GM12878 (cell line): ENCODE measurements around the gene ZFPM1. TPM values are rescaled to one million over a fixed set of nuclear protein-coding genes. Genes with fewer than 3 reads are reported as not detected.

ENCODE experiments used
- BCL3 ChIP-seq: IDR thresholded peaks from 2 replicates; pipeline ENCODE4 v1.6.1; 2011; ENCODE audit warnings: borderline replicate concordance, low read depth, mild to moderate bottlenecking, moderate library complexity, low read length; ENCODE audit not compliant: insufficient read depth, poor library complexity, severe bottlenecking
- CBX3 ChIP-seq: fragments of 200-600 bp; sonication (generic); IDR thresholded peaks from 2 replicates; pipeline ENCODE4 v1.6.1; 2016; ENCODE audit warnings: low read depth, borderline replicate concordance
- DPF2 ChIP-seq: fragments of 450-650 bp; IDR thresholded peaks from 2 replicates; pipeline ENCODE4 v1.6.1; 2017; ENCODE audit warnings: mild to moderate bottlenecking
- EED ChIP-seq: sonication (generic); IDR thresholded peaks from 2 replicates; pipeline ENCODE4 v1.6.1; 2016; ENCODE audit warnings: antibody characterized with exemption, low read depth
- ETV6 ChIP-seq, 2 experiments: fragments of 450-650 bp in 1 of 2; IDR thresholded peaks in 1 of 2; conservative IDR thresholded peaks in 1 of 2; 2 replicates each; pipeline ENCODE4 v1.6.1; 2014; ENCODE audit warnings: antibody characterized with exemption in 1 of 2, borderline replicate concordance in 1 of 2, low read depth in 1 of 2, mild to moderate bottlenecking in 1 of 2, moderate library complexity in 1 of 2
- FOXK2 ChIP-seq: fragments of 450-650 bp; IDR thresholded peaks from 2 replicates; pipeline ENCODE4 v1.6.1; 2017; ENCODE audit warnings: mild to moderate bottlenecking, moderate library complexity
- KAT2A ChIP-seq: conservative IDR thresholded peaks from 2 replicates; pipeline ENCODE4 v1.6.1; 2011; ENCODE audit warnings: low read depth, low read length; ENCODE audit not compliant: control insufficient read depth
- NRF1 ChIP-seq: conservative IDR thresholded peaks from 2 replicates; pipeline ENCODE4 v1.6.1; 2011; ENCODE audit warnings: mild to moderate bottlenecking, low read depth, low read length, improper control_type of control experiment
- PKNOX1 ChIP-seq: fragments of 450-650 bp; IDR thresholded peaks from 2 replicates; pipeline ENCODE4 v1.6.1; 2016; ENCODE audit warnings: mild to moderate bottlenecking
- SUPT20H ChIP-seq: IDR thresholded peaks from 2 replicates; pipeline ENCODE4 v1.6.1; 2011; ENCODE audit warnings: low read depth, mild to moderate bottlenecking, low read length, moderate library complexity, borderline replicate concordance; ENCODE audit not compliant: control insufficient read depth
- SUZ12 ChIP-seq: fragments of 200-600 bp; sonication (generic); IDR thresholded peaks from one replicate; pipeline ENCODE4 v1.6.1; 2018; ENCODE audit warnings: antibody characterized with exemption, mild to moderate bottlenecking; ENCODE audit not compliant: unreplicated experiment
- TCF12 ChIP-seq: IDR thresholded peaks from 2 replicates; pipeline ENCODE4 v1.6.1; 2011; ENCODE audit warnings: low read depth, mild to moderate bottlenecking, low read length
- ZNF217 ChIP-seq: fragments of 450-650 bp; IDR thresholded peaks from 2 replicates; pipeline ENCODE4 v1.6.1; 2017; ENCODE audit warnings: antibody characterized with exemption, mild to moderate bottlenecking
- ZNF592 ChIP-seq: fragments of 450-650 bp; IDR thresholded peaks from 2 replicates; pipeline ENCODE4 v1.6.1; 2017; ENCODE audit warnings: mild to moderate bottlenecking, moderate library complexity
- polyA plus RNA-seq, 11 experiments: library from polyadenylated mRNA; depleted of rRNA in 4 of 11; unstranded in 6 of 11; stranded (reverse) in 5 of 11; fragments of >200 nt; fragmentation: Nextera tagmentation in 4 of 11; fragmentation: Illumina TruSeq in 1 of 11; extraction: Ambion mirVana in 4 of 11; extraction: Trizol in 1 of 11; gene quantifications; 1 replicate in 1 of 11; 2 replicates in 10 of 11; pipeline versions ENCODE4 v1.2.1 to v1.2.3, GENCODE V29; 2011 to 2016; ENCODE audit warnings: inconsistent platforms in 2 of 11, missing spikeins in 2 of 11, low read depth in 1 of 11
- total RNA-seq, 4 experiments: library from RNA; depleted of rRNA in 3 of 4; stranded (reverse); fragments of >200 nt in 3 of 4; fragmentation: Illumina TruSeq in 1 of 4; extraction: Trizol in 1 of 4; gene quantifications; 2 replicates each; pipeline versions ENCODE4 v1.2.1 to v1.2.3, GENCODE V29; 2013 to 2021
- TF ChIP-seq, protein P1 (sequence below): fragments of 450-650 bp; IDR thresholded peaks from 2 replicates; pipeline ENCODE4 v1.6.1; 2014; ENCODE audit warnings: mild to moderate bottlenecking

Gene ZFPM1
- total and polyA plus RNA-seq, 10 of the 15 experiments (the other 5 are each of a cell fraction or from before 2014, with no cell fraction given): 0.02 to 5.1 (median 0.30) TPM

- TF ChIP-seq ZNF592: no peak
- TF ChIP-seq SUZ12: no peak
- no peak for TF ChIP-seq BCL3
- no peak for TF ChIP-seq SUPT20H
- TF ChIP-seq CBX3: no peak
- no peak for TF ChIP-seq KAT2A
- no peak for TF ChIP-seq EED
- TF ChIP-seq FOXK2: no peak
- no peak for TF ChIP-seq ETV6 (conservative IDR thresholded peaks at IDR 0.05 in 1 of 2, IDR thresholded peaks at IDR 0.05 in 1 of 2; ENCODE audit: borderline replicate concordance in 1 of 2, low read depth in 1 of 2)
- TF ChIP-seq ZNF217: no peak
- TF ChIP-seq TCF12: no peak
- TF ChIP-seq, protein P1, sequence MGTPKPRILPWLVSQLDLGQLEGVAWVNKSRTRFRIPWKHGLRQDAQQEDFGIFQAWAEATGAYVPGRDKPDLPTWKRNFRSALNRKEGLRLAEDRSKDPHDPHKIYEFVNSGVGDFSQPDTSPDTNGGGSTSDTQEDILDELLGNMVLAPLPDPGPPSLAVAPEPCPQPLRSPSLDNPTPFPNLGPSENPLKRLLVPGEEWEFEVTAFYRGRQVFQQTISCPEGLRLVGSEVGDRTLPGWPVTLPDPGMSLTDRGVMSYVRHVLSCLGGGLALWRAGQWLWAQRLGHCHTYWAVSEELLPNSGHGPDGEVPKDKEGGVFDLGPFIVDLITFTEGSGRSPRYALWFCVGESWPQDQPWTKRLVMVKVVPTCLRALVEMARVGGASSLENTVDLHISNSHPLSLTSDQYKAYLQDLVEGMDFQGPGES: no peak
- TF ChIP-seq NRF1: no peak
- TF ChIP-seq DPF2: no peak
- TF ChIP-seq PKNOX1: no peak
Measured at GRCh38 chr16:88530858-88531203, 77.8 kb downstream of the ZFPM1 start (continued).
